CD4-positive, alpha-beta T cell treated with Interferon gamma for 1 hour (primary cell): ENCODE measurements around the gene LRFN4.

Source experiments
- DNase-seq: peaks from one replicate; pipeline ENCODE4 v3.0.0-alpha.2; 2020

LRFN4 gene

DNA sequence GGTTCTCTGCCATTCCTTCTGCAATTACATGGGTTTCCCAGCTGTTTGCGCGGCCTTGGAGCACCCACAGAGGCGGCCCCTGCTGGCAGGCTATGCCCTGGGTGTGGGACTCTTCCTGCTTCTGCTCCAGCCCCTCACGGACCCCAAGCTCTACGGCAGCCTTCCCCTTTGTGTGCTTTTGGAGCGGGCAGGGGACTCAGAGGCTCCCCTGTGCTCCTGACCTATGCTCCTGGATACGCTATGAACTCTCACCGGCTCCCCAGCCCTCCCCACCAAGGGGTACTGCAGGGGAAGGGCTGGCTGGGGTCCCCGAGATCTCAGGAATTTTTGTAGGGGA lies 11.0 kb upstream of the LRFN4 start:
- DNase-seq, result no peak

DNA sequence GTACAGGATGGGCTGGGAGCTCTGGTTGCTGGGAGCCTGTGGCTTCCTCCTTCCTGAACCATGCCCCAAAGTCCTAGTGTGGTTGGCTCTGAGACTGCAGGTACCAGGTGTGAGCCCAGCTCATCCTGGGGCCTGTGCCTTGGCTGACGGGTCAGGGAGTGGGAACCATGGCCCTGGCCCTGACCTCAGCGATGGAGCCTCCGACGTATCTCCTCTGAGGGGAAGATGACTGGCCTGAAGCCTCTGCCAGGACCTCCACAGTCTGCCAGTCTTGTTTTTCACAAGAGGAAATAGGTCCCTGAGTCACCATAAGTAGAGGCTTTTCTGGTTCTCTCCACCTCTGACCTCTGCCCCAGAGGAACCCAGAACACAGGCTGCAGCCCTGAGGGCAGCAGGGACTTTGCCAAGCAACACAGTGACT lies 10.2 kb upstream of the LRFN4 start:
- no peak for DNase-seq

GRCh38 chr11:66847461-66848232 lies 9.2 kb upstream of the LRFN4 start:
- DNase-seq, result no peak

DNA sequence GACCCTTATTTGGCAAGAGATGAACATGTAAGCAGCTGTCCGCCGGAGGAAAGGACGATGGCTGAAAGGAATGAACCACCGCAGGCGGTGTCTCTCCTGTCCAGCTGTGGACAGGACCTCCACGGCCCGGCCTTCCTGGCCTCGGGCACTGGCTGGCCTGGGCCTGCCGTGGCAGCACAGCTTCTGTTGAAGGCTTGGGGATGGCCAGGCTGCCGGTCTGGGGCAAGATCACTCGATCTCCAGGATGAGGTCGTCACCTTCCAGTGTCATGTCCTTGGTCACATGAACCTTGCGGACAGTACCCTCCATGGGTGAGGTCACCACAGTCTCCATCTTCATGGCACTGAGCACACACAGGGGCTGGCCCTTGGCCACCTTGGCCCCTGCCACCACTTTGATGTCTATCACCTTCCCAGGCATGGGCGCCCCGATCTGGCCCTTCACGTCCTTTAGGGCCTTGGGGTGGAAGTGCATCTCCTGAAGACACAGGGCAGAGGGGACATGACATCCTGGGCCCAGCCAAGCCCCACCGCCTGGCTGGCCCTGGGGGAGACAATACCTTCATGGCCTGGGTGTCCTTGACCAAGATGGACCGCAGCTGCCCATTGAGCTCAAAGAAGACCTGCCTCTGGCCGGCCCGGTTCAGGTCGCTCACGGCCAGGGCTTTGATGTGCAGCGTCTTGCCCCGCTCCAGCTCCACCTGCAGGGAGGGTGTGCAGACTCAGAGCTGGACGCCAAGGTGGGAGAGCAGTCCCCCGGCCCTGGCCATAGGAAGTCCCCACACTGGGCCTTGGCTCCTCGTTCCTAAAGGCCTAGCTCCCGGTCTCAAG lies 8.0 kb upstream of the LRFN4 start:
- no peak for DNase-seq

GRCh38 chr11:66849501-66850234 lies 7.2 kb upstream of the LRFN4 start:
- no peak for DNase-seq

- no peak for DNase-seq
Observed at GRCh38 chr11:66850235-66850587, 6.7 kb upstream of the LRFN4 start.

- DNase-seq, result no peak
Observed at GRCh38 chr11:66850588-66851238, 6.2 kb upstream of the LRFN4 start.

DNA sequence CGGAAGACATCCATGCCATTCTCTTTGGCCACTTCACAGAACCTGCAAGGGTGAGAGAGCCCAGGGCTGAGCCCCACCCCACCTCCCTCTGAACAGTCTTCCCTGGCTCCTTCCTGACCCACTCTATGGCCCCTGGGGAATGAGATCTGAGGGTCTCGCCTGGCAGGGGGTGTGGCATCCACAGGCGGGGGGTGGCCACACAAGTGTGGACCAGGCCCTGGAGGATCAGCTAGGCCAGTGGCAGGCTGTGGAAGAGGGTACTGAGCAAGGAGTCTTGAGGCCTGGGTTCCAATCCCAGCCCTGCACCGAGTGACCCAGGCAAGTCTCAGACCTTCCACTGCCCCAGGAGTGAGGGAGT lies 5.6 kb upstream of the LRFN4 start:
- no peak for DNase-seq

- DNase-seq, result peak; percentile 31
Observed at GRCh38 chr11:66851698-66852465, 5.0 kb upstream of the LRFN4 start.

GRCh38 chr11:66852466-66853241 lies 4.2 kb upstream of the LRFN4 start:
- no peak for DNase-seq

DNA sequence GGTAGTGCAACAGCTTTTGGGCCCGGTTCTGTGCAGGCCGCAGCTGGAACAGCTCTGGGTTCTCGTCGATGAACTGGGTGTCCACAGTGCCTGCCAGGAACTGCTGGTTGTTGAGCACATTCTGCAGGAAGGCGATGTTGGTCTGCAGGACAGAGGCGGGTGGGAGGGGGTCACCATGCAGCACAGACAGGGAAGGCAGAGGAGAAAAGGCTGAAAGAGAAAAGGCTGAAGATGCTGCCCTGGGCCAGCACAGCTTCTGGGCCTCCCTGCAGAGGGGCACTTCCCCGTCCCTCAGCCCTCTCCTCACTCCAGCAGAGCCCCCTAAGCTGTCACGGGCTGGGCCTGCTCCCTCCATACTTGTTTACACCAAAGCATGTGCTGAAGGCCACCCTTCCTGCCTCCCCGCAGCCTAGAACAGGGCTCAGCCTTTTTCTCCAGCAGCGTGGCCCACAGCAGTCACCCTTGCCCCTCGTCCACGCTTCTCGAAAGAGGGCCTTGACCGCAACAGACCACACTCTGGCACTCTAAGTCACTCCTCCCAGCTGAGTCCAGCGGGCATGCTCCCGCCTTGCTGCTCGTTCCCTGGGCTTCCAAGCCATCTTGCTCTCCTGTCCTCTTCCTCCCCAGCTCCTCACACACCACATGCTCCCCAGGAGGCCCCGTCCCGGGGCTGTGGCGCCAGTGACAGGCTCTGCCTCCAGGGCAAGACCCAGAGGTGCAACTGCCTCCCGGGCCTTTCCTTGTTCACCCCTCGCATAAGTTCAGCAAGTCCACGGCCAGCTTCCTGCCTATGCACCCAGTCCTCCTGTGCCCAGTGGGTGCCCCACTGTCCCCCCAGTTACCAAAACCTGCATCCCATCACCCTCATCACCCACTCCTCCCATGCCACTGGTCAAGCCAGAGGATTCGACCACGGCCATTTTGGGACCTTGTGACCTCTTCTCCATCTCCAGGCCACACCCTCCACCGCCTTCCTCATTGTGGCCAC lies 3.3 kb upstream of the LRFN4 start:
- no peak for DNase-seq

GRCh38 chr11:66854231-66854661 lies 2.6 kb upstream of the LRFN4 start:
- no peak for DNase-seq

DNA sequence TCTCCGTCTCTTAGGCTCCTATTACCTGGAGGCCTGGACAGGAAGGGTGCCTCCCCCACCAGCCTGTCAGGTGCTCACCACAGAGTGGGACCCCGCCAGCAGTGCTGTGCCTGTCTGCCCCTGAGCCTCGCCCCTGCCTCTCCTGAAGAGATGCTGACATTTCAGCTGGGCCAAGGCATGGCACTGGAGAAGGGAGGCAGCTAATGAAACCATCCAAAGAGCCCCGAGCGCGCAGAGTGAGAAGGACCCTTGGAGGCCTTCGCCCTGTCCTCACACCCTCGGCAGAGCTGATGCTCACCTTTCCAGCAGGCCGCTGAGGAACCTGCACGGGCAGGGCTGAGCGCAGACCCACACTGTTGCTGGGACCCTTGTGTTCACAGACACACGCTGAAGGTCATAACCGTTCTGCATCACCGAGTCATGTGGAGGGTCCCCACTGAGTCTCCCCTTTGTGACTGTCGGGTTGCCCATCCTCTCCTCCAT lies 2.1 kb upstream of the LRFN4 start:
- no peak for DNase-seq

DNA sequence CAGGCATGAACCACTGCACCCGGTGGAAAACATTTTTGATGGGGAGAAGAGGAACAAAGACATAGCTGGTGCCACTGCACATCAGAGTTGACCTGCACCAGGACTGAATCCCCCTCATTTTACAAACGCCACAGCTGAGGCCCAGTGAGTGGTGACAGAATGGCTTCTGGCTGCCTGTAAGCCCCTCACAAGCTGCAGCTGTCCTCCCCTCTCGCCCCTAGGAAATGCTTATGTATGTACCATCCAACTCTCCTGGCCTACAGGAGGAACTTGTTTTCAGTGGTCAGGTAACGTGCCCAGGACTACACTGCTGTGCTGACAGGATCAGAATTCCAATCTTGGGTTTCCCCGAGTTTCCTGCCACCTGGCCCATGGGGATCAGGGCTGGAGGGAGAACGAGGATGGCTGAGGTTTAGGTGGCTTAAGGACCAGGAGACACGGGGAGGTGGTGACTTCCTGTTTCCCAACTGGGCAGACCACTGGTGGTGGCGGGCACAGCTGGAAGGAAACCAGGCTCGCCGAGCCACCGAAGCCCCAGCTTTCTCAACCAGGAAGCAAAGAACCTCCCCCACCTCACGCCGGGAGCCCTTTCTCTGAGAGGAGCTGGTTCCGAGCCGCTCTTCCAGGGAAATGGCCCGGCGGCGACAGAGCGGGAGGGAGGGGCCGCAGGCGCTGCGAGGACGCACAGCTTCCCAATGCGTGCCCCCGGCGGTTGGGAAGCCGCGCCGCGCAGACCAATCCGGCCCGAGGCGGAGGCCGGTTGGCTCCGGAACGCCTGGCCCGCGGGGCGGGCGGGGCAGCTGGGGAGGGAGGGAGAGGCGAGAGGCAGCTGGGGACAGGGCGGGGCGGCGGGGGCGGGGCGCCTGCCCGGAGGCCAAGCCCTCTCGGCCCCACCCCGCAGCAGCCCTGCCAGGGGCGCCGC lies 1.0 kb upstream of the LRFN4 start:
- peak; percentile 80 for DNase-seq

- DNase-seq, result no peak
Observed at GRCh38 chr11:66857234-66857926, 516 bp downstream of the LRFN4 start.

GRCh38 chr11:66857927-66858185 lies 992 bp downstream of the LRFN4 start:
- no peak for DNase-seq

DNA sequence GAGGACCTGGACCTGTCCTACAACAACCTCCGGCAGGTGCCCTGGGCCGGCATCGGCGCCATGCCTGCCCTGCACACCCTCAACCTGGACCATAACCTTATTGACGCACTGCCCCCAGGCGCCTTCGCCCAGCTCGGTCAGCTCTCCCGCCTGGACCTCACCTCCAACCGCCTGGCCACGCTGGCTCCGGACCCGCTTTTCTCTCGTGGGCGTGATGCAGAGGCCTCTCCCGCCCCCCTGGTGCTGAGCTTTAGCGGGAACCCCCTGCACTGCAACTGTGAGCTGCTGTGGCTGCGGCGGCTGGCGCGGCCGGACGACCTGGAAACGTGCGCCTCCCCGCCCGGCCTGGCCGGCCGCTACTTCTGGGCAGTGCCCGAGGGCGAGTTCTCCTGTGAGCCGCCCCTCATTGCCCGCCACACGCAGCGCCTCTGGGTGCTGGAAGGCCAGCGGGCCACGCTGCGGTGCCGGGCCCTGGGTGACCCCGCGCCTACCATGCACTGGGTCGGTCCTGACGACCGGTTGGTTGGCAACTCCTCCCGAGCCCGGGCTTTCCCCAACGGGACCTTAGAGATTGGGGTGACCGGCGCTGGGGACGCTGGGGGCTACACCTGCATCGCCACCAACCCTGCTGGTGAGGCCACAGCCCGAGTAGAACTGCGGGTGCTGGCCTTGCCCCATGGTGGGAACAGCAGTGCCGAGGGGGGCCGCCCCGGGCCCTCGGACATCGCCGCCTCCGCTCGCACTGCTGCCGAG lies 1.5 kb downstream of the LRFN4 start:
- DNase-seq, result no peak
